Aorta (tissue), 5 donors: Measurements from ENCODE around the gene CPEB1. TPM values are rescaled to one million over a fixed set of nuclear protein-coding genes. Genes with fewer than 3 reads are reported as not detected.
"Not testable (repeated sequence)": the region's sequence is repeated elsewhere in the genome, so short reads cannot be mapped to it uniquely, and the experiment has no call there.

Experiments
- ATAC-seq: fragments of 200-7000 bp; cut with Tn5 transposase; one replicate; pipeline ENCODE4 v1.9.1; 2022; ENCODE audit warnings: moderate library complexity; ENCODE audit not compliant: low FRiP score
- DNase-seq, 2 donors: peaks; one replicate each; pipeline ENCODE4 v3.0.0-alpha.2; 2020
- H3K27ac ChIP-seq, 2 donors: one replicate each; pipeline ENCODE4 v1.5.1; 2013; ENCODE audit warnings: low read length in 2 of 2, mild to moderate bottlenecking in 2 of 2, moderate library complexity in 2 of 2, control low read depth in 1 of 2, inconsistent platforms in 1 of 2, low read depth in 1 of 2
- H3K27me3 ChIP-seq, 2 donors: one replicate each; pipeline ENCODE4 v1.6.1; 2013; ENCODE audit warnings: control low read depth in 1 of 2, low read length in 1 of 2, mild to moderate bottlenecking in 1 of 2, moderate library complexity in 1 of 2; ENCODE audit not compliant: insufficient read depth in 2 of 2, control insufficient read depth in 1 of 2
- H3K36me3 ChIP-seq, 2 donors: one replicate each; pipeline ENCODE4 v1.6.1; 2013; ENCODE audit warnings: control low read depth in 1 of 2, low read length in 1 of 2, mild to moderate bottlenecking in 1 of 2; ENCODE audit not compliant: insufficient read depth in 2 of 2, control insufficient read depth in 1 of 2
- H3K4me1 ChIP-seq, 2 donors: one replicate each; pipeline ENCODE4 v1.6.1; 2013; ENCODE audit warnings: low read length in 2 of 2, control low read depth in 1 of 2, mild to moderate bottlenecking in 1 of 2, moderate library complexity in 1 of 2; ENCODE audit not compliant: insufficient read depth in 2 of 2, control insufficient read depth in 1 of 2
- H3K4me3 ChIP-seq, 2 donors: one replicate each; pipeline ENCODE4 v1.5.1; 2013; ENCODE audit warnings: low read length in 2 of 2, control low read depth in 1 of 2, mild to moderate bottlenecking in 1 of 2
- H3K9me3 ChIP-seq: one replicate; pipeline ENCODE4 v1.6.1; 2013; ENCODE audit warnings: mild to moderate bottlenecking, low read length; ENCODE audit not compliant: control insufficient read depth
- WGBS, 2 donors: extraction: QIAGEN DNeasy Blood & Tissue Kit; methylation state at CpG; one replicate each; pipeline ENCODE4 v1.1.7; 2013; 5-methylcytosine and 5-hydroxymethylcytosine counted together
- intact Hi-C, 2 donors: fragments of 100-400 bp; cut with DNase I; formaldehyde crosslinking; loops; one replicate each; pipeline versions ENCODE4 v1.14.2 to v1.15.0; 2022
- polyA plus RNA-seq, 2 donors: library from polyadenylated mRNA; stranded (reverse); fragments of 200-250 nt; gene quantifications; one replicate each; pipeline ENCODE4 v1.2.3, GENCODE V29; 2013
- total RNA-seq, 2 donors: library from RNA; stranded (reverse); fragmentation: NEBNext Ultra II Directional; extraction: Animal tissue kit (Norgen Biotek cat#: 25700); gene quantifications; one replicate each; pipeline ENCODE4 v1.2.1, GENCODE V29; 2021
- donor health status: healthy with polysubstance abuse.
- donor health status: Bipolar disorder and iron deficiency.
- donor health status: DM: no; HTN: no; CAD: no.
- donor health status: DM: no; HTN: no; CAD: no.
- donor health status: DM: yes; HTN: yes; CAD: no.

The CPEB1 gene
- total and polyA plus RNA-seq, 4 donors, result 0.88 to 10.3 (median 2.6) TPM

- 0 to 1% methylated on average over 75 to 81 of the region's 81 CpGs for WGBS, 2 donors
- intact Hi-C loops, result loop anchor here (5.0 to 10.0 kb wide), 3 partner anchors 447 to 662 kb away; partner anchors contain the start of gene RAMAC (in 1 of the 2)
Measured at GRCh38 chr15:82540055-82540983, 106.8 kb downstream of the CPEB1 start, which contains the start of gene RPS17. Gene RPS17 (minus strand): TSS chr15:82540457. CDS start chr15:82540428, 29 bp downstream.

GRCh38 chr15:82539691-82540054 is 107.5 kb downstream of the CPEB1 start:
- no peak for DNase-seq
- Histone ChIP-seq H3K4me3 (peak overlapping the region; percentile 82 to 88), H3K27ac (peak overlapping the region in 1 of 2 donors; percentile 68), H3K27me3 (no peaks in the 10 kb centered on the region), H3K36me3 (peaks cover 6% of the 10 kb centered on the region in 2 donors), H3K4me1 (peaks cover 0 to 3% of the 10 kb centered on the region in 2 donors), H3K9me3 (no peaks in the 10 kb centered on the region)
- peak; percentile 2 for ATAC-seq
- whole genome bisulfite sequencing, 2 donors, result 1% methylated on average over 18 to 23 of the region's 23 CpGs
- intact Hi-C loops, result loop anchor here (5.0 to 10.0 kb wide), 4 partner anchors 448 to 663 kb away; partner anchors contain the start of genes BTBD1 (in 1 of the 2) and RAMAC (in 1 of the 2)

More at GRCh38 chr15:82540055-82540983, 106.8 kb downstream of the CPEB1 start, which contains the start of gene RPS17:
- no peaks in the 10 kb centered on the region for H3K9me3 ChIP-seq
- no peaks in the 10 kb centered on the region for H3K27me3 ChIP-seq
- peaks cover 0 to 3% of the 10 kb centered on the region in 2 donors for H3K4me1 ChIP-seq
- DNase-seq (peak; percentile 97 to 99), ATAC-seq (peak; percentile 99)
- H3K4me3 ChIP-seq, result peak within 1 kb of the TSS; percentile 82 to 88
- H3K36me3 ChIP-seq, result peaks cover 6% of the 10 kb centered on the region in 2 donors
- peak within 1 kb of the TSS; percentile 34 to 71 for H3K27ac ChIP-seq

GRCh38 chr15:82538961-82539690 is 108.0 kb downstream of the CPEB1 start:
- DNase-seq (no peak), ATAC-seq (no peak)
- Histone ChIP-seq H3K27me3 (no peaks in the 10 kb centered on the region), H3K4me3 (peak overlapping the region in 1 of 2 donors; percentile 82), H3K27ac (no peak overlapping the region), H3K4me1 (peaks cover 0 to 3% of the 10 kb centered on the region in 2 donors), H3K36me3 (peaks cover 6% of the 10 kb centered on the region in 2 donors), H3K9me3 (no peaks in the 10 kb centered on the region)
- intact Hi-C loops, result loop anchor here in 1 of 2 donors (10.0 kb wide), 1 partner anchor 526 kb away; the partner anchor contains the start of gene BTBD1
- WGBS, 2 donors, result 16 to 17% methylated on average over 28 of the region's 28 CpGs

GRCh38 chr15:82537351-82537908 is 109.7 kb downstream of the CPEB1 start:
- Histone ChIP-seq H3K27me3 (no peaks in the 10 kb centered on the region), H3K27ac (no peak overlapping the region), H3K36me3 (peaks cover 6% of the 10 kb centered on the region in 2 donors), H3K4me1 (peaks cover 0 to 3% of the 10 kb centered on the region in 2 donors), H3K9me3 (no peaks in the 10 kb centered on the region), H3K4me3 (no peak overlapping the region)
- WGBS, 2 donors, result 78 to 82% methylated on average over 4 of the region's 4 CpGs
- no peak for ATAC-seq
- intact Hi-C loops, result loop anchor here in 1 of 2 donors (10.0 kb wide), 1 partner anchor 527 kb away; the partner anchor contains the start of gene BTBD1
- no peak for DNase-seq

- DNase-seq (no peak), ATAC-seq (no peak)
- H3K4me3 ChIP-seq, result no peak overlapping the region
- H3K36me3 ChIP-seq, result peaks cover 6% of the 10 kb centered on the region in 2 donors
- H3K27me3 ChIP-seq, result no peaks in the 10 kb centered on the region
- peaks cover 0 to 3% of the 10 kb centered on the region in 2 donors for H3K4me1 ChIP-seq
- H3K27ac ChIP-seq, result no peak overlapping the region
- 60 to 64% methylated on average over 11 of the region's 11 CpGs for WGBS, 2 donors
- intact Hi-C loops, result loop anchor here in 1 of 2 donors (10.0 kb wide), 1 partner anchor 528 kb away; the partner anchor contains the start of gene BTBD1
- no peaks in the 10 kb centered on the region for H3K9me3 ChIP-seq
Measured at GRCh38 chr15:82536409-82537350, 110.5 kb downstream of the CPEB1 start.

GRCh38 chr15:82535566-82536408 is 111.4 kb downstream of the CPEB1 start:
- Histone ChIP-seq H3K4me1 (peaks cover 0 to 3% of the 10 kb centered on the region in 2 donors), H3K36me3 (peaks cover 6% of the 10 kb centered on the region in 2 donors), H3K27ac (no peak overlapping the region), H3K4me3 (no peak overlapping the region), H3K27me3 (no peaks in the 10 kb centered on the region), H3K9me3 (no peaks in the 10 kb centered on the region)
- DNase-seq, result no peak
- WGBS, 2 donors, result 63 to 68% methylated on average over 9 of the region's 9 CpGs
- ATAC-seq, result no peak
- intact Hi-C loops, result loop anchor here in 1 of 2 donors (10.0 kb wide), 1 partner anchor 529 kb away; the partner anchor contains the start of gene BTBD1

GRCh38 chr15:82535151-82535550 is 112.0 kb downstream of the CPEB1 start:
- not testable (repeated sequence) for DNase-seq, H3K36me3 ChIP-seq, H3K27me3 ChIP-seq, H3K27ac ChIP-seq, H3K9me3 ChIP-seq, H3K4me3 ChIP-seq, ATAC-seq, H3K4me1 ChIP-seq
- intact Hi-C loops, result loop anchor here in 1 of 2 donors (10.0 kb wide), 1 partner anchor 530 kb away; the partner anchor contains the start of gene BTBD1
- 92 to 94% methylated on average over 5 of the region's 5 CpGs for WGBS, 2 donors
